GM19463 (cell line): ENCODE data around the gene ERGIC1.
"Not testable (repeated sequence)": the region's sequence is repeated elsewhere in the genome, so short reads cannot be mapped to it uniquely, and the experiment has no call there.

ENCODE experiments used
- ATAC-seq: cut with Tn5 transposase; IDR thresholded peaks from one replicate; pipeline ENCODE4 v1.9.1; 2021; ENCODE audit warnings: mild to moderate bottlenecking, moderate library complexity; ENCODE audit not compliant: unreplicated experiment

Gene ERGIC1

DNA sequence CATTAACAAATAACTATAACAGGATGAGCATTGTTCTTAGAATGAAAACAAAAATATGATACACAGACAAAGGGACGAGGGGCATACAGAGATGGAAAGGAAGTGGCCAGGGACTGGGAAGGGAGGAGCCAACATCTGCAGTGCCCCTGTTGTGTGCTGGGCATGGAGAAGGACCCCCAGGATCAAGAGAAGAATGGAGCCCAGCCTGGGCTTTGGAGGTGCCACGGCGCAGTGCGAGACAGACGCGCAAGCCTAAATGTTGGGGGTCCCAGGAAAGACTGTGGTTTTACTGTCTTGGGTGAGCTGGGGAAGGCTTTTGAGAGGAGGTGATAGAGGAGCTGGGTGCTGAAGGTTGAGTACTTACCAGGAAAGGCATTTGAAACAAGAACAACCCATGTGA, 34.6 kb upstream of the ERGIC1 start:
- no peak for ATAC-seq

DNA sequence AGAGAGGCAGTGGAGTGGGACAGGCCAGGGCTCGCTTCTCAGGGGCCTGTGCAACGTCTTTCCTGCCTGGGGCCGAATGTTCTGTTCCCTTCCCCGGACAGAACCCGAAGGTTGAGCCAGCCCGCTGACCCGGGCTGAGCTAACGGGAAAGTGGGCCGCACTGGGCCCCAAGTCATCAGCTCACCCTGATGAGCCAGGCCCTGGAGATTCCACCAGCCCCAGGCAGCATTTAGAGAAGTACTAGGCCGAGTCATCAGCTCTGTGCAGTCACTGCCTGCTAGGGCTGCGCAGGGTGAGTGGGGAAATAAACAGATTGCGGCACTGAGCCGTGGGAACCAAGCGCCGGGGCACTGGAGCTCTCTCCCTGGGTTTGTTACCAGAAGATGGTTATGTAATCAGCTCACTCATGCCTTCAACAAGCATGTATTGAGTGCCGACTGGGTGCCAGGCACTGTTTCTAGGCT, 33.9 kb upstream of the ERGIC1 start:
- no peak for ATAC-seq

DNA sequence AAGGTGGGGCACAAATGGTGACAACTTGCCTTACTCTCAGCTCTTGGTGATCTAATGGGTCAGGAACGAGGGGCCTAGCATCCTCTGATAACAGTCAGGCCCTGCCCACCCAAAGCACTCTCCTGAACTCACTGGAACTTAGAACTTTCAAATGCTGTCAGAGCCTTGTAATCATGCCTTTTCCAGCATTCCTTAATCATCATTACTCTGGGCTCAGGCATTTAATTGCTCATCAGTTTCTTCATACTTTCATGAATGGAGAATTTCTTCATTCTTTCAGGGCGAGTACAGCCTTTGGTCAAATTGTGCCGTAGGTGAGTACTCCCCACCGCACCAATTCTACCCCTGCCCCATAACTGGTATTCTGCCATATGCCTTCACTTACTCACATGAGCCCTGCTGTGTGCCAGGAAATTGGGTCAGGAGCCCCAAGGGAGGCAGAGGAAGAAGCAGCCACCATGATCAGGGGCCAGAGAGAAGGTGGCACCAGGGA, 32.8 kb upstream of the ERGIC1 start:
- no peak for ATAC-seq

DNA sequence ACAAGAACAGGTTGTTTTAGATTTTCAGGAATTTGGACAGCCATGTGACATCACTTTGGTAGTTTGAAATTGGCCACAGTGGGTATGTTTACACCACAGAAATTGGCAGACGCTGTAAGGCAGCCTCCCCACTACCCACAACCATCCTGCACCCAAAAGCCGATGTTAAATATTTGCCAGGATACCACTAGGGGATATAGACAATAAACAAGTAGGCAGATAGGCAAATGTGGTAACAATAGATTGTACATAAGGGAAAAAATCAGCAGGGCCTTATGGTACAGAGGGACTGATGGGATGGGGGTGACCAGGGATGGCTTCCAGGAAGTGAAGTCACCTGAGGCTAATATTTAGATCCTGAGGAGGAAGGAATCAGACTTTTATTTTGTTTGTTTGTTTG, 31.9 kb upstream of the ERGIC1 start:
- ATAC-seq, result no peak

DNA sequence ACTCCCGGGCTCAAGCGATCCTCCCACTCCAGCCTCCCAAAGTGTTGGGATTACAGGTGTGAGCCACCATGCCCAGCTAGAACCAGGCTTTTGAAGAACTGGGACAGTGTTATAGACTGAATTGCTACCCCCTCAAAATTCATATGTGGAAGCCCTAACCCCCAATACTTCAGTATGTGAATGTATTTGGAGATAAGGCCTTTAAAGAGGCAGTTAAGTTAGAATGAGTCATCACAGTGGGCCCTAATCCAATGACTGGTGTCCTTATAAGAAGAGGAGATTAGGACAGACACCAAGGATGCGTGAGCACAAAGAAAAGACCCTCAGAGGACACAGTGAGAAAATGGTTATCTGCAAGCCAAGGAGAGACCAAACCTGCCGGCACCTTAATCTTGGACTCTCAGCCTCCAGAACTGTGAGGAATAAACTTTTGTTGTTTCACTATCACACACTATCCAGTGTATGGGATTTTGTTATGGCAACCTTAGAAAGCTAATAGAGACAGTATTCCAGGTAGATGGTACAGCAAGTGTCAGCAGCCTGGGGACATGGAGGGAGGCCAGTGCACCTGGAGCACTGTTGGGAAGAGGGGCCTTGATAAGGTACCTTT, 31.4 kb upstream of the ERGIC1 start:
- no peak for ATAC-seq

DNA sequence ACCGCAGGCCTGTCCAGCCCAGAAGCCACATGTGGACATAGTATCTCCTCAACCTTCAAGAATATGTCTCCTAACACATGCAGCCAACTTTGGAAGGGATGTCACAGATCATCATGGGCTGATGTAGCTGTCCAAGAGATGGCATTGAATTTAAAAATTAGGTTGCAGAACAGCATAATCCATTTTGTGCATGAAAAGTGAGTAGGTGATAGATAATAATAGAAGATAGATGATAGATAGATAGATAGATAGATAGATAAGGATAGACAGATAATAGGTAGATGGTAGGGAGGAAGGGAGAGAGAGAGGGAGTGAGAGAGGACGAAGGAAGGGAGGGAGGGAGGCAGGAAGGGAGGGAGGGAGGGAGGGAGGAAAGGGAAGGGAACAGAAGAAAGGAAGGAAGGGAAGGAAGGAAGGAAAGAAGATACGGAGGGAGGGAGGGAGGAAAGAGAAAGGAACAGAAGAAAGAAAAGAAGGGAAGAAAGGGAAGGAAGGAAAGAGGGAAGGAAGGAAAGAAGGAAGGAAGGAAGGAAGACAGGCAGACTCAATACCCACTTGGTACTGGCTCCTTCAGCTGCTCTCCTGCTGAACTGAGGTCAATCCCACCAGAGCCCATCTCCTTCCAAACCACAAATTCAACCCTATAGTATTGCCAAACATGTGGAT, 28.9 kb upstream of the ERGIC1 start:
- no peak for ATAC-seq

DNA sequence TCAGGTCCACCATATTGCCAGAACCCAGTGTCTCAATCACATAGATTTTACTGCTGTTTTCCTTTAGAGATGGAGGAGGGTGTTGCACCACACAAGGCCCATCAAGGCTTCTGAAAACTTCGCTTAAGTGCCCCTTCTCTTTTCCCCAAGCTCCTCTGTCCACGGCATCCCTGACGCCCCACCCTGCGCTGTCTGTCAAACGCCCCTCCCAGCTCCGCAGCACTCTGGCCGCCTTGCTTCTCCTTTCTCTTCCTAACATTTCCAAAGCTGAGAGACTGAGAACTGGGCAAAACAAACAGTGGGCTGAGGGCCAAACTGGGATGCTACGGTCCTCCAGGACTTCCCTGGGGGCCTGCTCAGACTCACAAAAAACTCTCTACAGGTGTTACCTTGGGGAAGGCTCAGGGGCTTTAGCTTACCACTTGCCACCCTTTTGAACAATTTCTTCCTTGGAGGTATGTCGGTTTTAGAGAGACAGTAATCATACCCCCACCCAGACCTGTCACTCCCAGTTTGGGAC, 28.3 kb upstream of the ERGIC1 start:
- ATAC-seq, result no peak

DNA sequence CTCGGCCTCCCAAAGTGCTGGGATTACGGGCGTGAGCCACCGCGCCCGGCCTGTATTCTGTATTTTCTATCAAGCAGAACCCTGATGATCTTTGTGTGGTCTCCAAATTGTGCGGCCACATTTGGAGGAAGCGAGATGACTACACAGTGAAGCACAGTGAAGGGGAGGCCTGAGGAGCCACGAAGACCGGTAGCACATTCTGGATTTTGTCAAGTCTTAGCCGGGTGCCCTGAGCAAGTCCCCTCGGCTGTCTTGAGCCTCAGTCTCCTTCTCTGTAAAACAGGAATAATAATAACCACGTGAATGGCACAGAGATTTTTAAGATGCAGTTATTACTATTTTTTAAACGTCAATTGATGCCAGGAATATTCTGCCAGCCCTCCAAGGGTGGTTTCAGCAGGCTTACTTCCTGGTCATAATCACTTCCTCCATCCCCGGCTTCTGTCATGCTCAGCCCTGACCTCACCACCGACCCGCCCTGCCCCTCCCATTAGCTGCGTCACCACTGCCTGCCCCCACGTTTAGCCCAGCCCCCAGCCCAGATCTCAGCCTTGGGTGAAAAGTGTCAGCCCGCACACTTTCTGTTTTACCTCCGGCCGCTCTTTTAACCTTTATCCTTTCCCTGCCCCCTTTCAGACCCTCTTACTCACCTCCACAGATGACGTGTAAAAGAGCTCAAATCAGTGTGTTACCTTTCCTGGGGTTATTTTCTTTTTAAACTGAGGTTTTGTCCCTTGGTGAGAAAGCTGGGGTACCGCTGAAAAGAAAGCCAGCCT, 27.0 kb upstream of the ERGIC1 start:
- peak; percentile 98 for ATAC-seq

DNA sequence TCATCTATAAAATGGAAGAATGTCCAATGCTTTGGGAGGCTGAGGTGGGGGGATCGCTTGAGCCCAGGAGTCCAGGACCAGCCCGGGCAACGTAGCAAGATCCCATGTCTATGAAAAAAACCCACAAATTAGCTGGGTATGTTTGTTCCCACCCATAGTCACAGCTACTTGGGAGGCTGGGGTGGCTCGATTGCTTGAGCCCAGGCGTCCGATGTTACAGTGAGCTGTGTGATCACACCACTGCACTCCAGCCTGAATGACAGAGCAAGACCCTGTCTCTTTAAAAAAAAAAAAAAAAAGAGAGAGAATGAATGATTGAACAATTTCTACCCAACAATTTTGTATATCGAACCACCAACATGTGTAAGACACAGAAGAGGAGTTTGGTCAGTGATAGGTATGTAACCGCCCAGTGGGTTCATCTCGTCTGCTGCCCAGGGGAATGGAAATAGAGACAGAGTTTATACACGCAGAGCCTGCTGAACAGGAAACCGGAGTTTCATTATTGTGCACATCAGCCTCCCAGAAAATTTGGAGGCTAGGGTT, 26.2 kb upstream of the ERGIC1 start:
- no peak for ATAC-seq

DNA sequence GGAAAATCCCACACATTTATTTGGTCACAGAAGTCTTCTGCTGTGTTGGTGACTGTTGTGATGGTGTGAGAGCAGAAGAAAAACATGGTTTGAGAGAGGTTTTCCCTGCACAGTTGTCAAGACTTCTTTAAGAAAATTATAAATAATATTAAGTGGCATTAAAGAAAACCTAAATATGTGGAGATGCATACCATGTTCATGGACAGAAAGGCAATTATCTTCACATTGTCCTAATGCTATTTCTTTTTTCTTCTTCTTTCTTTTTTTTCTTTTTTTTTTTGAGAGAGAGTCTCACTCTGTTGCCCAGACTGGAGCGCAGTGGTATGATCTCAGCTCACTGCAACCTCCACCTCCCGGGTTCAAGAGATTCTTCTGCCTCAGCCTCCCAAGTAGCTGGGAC, 24.3 kb upstream of the ERGIC1 start:
- no peak for ATAC-seq

DNA sequence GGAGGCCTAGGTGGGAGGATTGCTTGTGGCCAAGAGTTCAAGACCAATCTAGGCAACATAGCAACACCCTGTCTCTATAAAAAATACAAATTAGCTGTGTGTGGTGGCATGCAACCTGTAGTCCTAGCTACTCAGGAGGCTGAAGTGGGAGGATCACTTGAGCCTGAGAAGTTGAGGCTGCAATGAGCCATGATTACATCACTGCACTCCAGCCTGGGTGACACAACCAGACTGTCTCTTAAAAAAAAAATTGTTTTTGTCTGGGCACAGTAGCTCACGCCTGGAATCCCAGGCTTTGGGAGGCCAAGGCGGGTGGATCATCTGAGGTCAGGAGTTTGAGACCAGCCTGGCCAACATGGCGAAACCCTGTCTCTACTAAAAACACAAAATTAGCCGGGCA, 23.1 kb upstream of the ERGIC1 start:
- ATAC-seq, result not testable (repeated sequence)

DNA sequence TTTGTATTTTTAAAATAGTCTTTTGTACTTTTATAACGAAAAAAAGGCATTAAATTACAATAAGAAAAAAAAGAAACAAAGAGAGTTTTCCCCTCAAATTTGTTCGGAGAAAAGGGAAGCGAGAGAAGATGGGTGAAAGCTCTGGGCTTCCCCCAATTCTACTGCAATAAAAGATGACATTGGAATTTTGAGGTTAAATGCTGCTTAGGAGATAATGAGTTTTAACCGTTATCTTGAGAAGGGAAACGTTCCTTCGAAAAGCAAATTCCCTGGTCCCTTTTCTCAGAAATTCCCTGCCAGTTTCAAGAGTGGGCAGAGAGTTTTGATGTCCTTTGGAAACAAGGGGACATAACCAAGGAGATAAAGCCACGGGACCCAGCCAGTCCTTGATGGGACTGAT, 18.4 kb upstream of the ERGIC1 start:
- ATAC-seq, result no peak

DNA sequence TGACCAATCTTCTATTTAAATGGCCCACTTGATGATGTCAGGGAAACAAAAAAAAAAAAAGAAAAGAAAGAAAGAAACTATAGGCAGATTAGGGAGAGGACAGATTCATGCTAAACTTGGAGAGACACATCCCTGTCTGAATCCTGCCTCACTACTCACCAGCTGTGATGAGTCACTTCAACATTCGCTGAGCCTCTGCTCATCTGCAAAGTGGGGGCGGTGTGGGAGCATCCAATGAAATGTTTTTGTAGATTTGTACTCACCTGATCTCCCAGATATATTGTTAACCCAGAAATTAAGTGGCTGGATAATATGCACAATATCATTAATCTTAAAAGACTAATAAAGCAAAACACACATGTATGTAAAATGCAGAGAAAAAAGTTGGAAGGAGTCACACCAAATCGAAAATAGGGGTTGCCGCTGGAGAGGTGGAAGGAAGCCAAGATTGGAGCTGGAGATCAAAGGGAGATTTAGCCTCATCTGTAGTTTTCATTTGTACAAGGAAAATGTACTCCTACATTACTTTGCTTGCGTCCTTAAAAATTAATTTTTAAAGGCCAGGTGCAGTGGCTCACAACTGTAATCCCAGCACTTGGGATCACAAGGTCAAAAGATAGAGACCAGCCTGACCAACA, 17.0 kb upstream of the ERGIC1 start:
- ATAC-seq, result no peak

DNA sequence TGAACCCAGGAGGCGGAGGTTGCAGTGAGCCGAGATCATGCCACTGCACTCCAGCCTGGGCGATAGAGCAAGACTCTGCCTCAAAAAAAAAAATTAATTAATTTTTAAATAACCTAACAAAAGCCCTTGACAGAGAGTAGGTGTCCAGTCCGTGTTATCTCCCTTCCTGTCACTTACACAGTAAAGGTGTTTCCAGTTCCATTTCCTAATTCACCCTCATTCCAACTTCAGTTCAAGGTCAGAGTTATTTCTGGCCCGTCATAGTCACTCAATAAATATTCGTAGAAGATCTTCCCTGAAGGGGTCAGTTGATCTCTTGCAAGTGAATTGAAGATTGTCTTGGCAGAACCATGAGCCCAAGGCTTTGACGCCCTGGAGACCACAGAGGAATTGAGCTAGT, 16.4 kb upstream of the ERGIC1 start:
- ATAC-seq, result no peak

DNA sequence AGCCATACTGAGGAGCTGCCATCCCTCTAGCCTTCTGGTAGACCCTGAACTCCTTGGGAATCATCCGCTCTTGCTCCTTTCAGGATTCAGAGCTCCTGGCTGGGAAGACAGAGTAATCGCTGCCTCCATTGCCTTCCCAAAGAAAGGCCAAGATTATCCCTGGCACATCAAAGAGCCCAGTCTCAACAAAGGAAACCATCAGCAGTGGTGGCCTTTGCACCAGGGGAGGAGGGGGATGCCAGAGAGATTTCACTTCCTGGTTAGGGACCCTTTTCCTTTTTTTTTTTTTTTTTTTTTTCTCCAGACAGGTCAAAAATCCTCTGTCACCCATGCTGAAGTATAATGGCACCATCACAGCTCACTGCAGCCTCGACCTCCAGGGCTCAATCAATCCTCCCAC, 16.0 kb upstream of the ERGIC1 start:
- no peak for ATAC-seq

DNA sequence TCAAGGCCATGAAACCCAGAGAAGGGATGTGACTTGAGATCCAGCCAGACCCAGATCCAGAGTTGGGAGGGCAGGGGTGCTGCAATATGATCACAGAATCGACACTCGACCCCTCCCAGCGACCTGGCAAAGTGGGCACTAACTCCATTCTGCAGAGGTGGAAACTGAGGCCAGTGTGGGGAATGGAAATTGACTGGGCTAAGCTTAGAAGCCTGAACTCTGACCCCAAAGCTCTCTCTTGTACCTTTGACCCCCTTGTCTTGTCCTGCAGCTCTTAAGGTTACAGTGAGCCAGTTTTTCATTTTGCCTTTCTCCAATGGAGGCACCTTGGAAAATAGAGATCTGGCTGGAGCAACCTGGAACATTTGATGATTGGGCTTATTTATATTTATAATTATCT, 14.5 kb upstream of the ERGIC1 start:
- no peak for ATAC-seq

DNA sequence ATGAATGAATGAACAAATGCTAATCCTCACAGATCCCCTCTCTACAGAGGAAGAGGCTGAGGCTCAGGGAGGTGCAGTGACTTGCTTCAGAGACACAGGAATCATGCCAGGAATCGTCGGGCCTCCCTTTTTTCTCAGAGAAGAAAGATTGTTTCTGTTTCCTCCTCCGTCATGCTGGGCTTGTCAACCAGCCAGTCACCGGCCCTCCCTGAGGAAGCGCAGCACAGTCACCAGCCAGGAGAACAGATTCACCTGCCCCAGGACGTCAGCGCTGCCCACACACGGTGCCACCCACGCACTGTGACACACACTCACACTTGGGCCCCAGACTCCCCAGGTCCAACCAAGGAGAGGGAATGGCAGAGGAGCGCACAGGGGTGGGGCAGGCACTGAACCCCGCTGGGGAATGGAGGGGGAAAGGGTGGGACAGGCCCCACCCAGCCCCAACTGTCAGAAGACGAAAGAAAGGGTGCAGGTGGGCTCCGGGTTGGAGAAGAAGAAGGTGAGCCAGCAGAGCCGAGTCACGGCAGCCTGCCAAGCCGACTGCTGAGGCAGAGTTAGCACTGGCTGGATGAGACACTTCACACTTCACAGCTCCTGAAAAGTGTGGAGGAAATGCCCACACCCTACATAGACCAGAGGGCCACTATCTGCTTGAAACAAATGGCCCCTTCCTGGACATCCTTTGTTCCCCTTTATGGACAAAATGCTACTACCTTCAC, 13.8 kb upstream of the ERGIC1 start:
- no peak for ATAC-seq

DNA sequence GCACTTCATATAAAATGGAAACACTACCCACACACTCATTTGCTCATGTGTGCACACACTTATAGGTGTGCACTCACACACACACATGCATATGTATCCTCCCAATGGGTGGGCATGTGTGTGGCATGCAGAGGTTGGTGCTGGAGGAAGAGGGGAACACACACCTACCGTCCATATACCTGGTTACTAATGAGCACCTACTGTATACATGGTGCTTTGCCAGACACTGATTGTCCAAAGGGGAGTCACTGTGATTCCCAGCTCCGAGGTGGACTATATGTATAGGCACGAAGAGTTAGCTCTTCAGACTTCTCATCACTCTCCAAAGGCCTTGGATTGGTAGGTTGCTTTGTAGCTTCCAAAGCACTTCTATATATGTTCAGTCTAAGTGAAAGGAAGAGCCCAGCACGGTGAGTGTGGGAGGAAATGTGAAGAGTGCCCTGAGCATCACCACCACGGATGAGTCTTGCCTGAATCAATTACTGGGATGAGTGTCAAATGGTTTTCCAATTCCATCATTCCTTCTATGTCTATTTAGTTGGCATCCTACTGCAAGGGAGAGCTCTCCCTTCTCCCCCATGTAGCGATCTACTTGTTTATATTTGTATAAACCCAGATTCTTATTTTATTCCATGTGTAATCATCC, 12.6 kb upstream of the ERGIC1 start:
- no peak for ATAC-seq

DNA sequence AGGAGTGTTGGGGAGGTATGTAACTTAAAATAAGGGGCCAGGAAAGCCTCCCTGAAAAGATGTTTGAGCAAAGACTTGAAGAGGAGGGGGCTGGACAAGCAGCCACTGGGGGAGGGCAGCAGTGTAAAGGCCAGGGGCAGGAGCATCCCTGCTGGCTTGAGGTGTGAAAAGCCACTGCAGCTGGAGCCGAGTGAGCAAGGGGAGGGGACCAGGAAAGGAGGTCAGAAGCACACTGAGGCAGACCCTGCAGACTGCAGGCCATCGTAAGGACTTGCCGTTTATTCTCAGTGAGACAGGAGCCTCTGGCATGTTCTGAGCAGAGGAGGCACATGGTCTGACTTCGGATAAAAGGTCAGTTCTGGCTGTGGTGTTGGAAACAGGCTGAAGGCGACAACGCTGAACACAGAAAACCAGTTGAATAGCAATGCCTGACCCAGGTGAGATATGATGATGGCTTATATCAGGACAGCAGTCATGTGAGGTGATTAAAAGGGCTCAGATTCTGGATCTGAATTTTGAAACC, 10.2 kb upstream of the ERGIC1 start:
- no peak for ATAC-seq
